Spleen (tissue), 11 donors: Measurements from ENCODE around the gene CASS4. TPM values are rescaled to one million over a fixed set of nuclear protein-coding genes. Genes with fewer than 3 reads are reported as not detected.
A peak's percentile ranks its signal among the peaks of the same experiment; 100 is the strongest.

ENCODE experiments used
- DNase-seq: peaks from one replicate; pipeline ENCODE4 v3.0.0-alpha.2; 2020
- H3K27ac ChIP-seq, 8 donors: fragments of 200-600 bp; sonication (generic) in 7 of 8; 1 replicate in 4 of 8; 2 replicates in 4 of 8; pipeline versions ENCODE4 v1.5.0 to v1.8.0; 2016 to 2021; ENCODE audit warnings: inconsistent platforms in 4 of 8, mild to moderate bottlenecking in 4 of 8, moderate library complexity in 1 of 8
- H3K27me3 ChIP-seq, 7 donors: fragments of 200-600 bp; sonication (generic) in 6 of 7; replicated peaks in 1 of 7; 1 replicate in 4 of 7; 2 replicates in 3 of 7; pipeline versions ENCODE4 v1.5.0 to v1.8.0; 2016 to 2021; ENCODE audit warnings: inconsistent platforms in 3 of 7, mild to moderate bottlenecking in 1 of 7
- H3K36me3 ChIP-seq, 6 donors: fragments of 200-600 bp; sonication (generic) in 5 of 6; 1 replicate in 4 of 6; 2 replicates in 2 of 6; pipeline versions ENCODE4 v1.5.0 to v1.8.0; 2016 to 2021; ENCODE audit warnings: inconsistent platforms in 2 of 6
- H3K4me1 ChIP-seq, 6 donors: fragments of 200-600 bp; sonication (generic) in 5 of 6; 1 replicate in 3 of 6; 2 replicates in 3 of 6; pipeline versions ENCODE4 v1.5.0 to v1.8.0; 2016 to 2021; ENCODE audit warnings: inconsistent platforms in 3 of 6
- H3K4me3 ChIP-seq, 8 donors: fragments of 200-600 bp; sonication (generic) in 7 of 8; 1 replicate in 4 of 8; 2 replicates in 4 of 8; pipeline versions ENCODE4 v1.5.0 to v1.8.0; 2016 to 2021; ENCODE audit warnings: inconsistent platforms in 4 of 8, mild to moderate bottlenecking in 4 of 8, moderate library complexity in 2 of 8
- H3K9me3 ChIP-seq, 8 donors: fragments of 200-600 bp; sonication (generic) in 7 of 8; 1 replicate in 4 of 8; 2 replicates in 4 of 8; pipeline versions ENCODE4 v1.5.0 to v1.8.0; 2016 to 2021; ENCODE audit warnings: inconsistent platforms in 4 of 8
- CTCF ChIP-seq, 11 experiments: fragments of 200-600 bp in 7 of 11; fragments of 450-650 bp in 4 of 11; sonication (generic) in 4 of 11; IDR thresholded peaks in 8 of 11; conservative IDR thresholded peaks in 3 of 11; 1 replicate in 7 of 11; 2 replicates in 4 of 11; pipeline versions ENCODE4 v1.4.0 to v1.8.0; 2016 to 2021; ENCODE audit warnings: antibody characterized with exemption in 11 of 11, inconsistent platforms in 4 of 11, mild to moderate bottlenecking in 1 of 11
- POLR2A ChIP-seq, 3 donors: fragments of 450-650 bp; IDR thresholded peaks; one replicate each; pipeline ENCODE4 v1.5.1; 2017; ENCODE audit warnings: antibody characterized with exemption in 3 of 3, mild to moderate bottlenecking in 1 of 3
- POLR2AphosphoS5 ChIP-seq, 3 donors: sonication (generic); formaldehyde crosslinking; IDR thresholded peaks; one replicate each; pipeline ENCODE4 v1.5.1; 2017; ENCODE audit warnings: antibody characterized with exemption in 3 of 3
- WGBS, 5 donors: extraction: QIAGEN DNeasy Blood & Tissue Kit in 3 of 5; methylation state at CpG; one replicate each; pipeline versions ENCODE4 v1.1.5 to v1.1.7; 2013 to 2018; 5-methylcytosine and 5-hydroxymethylcytosine counted together
- intact Hi-C: fragments of 100-400 bp; cut with DNase I; formaldehyde crosslinking; loops from one replicate; pipeline ENCODE4 v1.15.0; 2023; ENCODE audit warnings: low total_unique reads
- polyA plus RNA-seq, 3 donors: library from polyadenylated mRNA; stranded (reverse); fragments of 200-250 nt; gene quantifications; one replicate each; pipeline ENCODE4 v1.2.1, GENCODE V29; 2013
- total RNA-seq, 7 donors: library from RNA; depleted of rRNA in 3 of 7; stranded (reverse); fragments of >200 nt in 3 of 7; fragmentation: NEBNext Ultra II Directional in 4 of 7; extraction: Animal tissue kit (Norgen Biotek cat#: 25700) in 4 of 7; gene quantifications; one replicate each; pipeline versions ENCODE4 v1.1.0 to v1.2.1, GENCODE V29; 2016 to 2021
- donor health status: healthy with polysubstance abuse.
- donor health status: DM: no; HTN: no; CAD: no; lungs with moderate emphysema.
- donor health status: DM: no; HTN: no; CAD: no.
- donor health status: Bipolar disorder and iron deficiency.
- donor health status: healthy.
- donor health status: DM: no; HTN: no; CAD: no.
- donor health status: DM: yes; HTN: yes; CAD: no.

CASS4 gene
- total and polyA plus RNA-seq, 10 donors: 1.2 to 15.5 (median 11.1) TPM

- peak overlapping the region; percentile 83 to 95 (median 93) for H3K27ac ChIP-seq
- 0 to 2% (median 1%) methylated on average over 22 to 29 of the region's 29 CpGs for WGBS, 5 donors
Measured at GRCh38 chr20:56391596-56392131, 20.4 kb upstream of the CASS4 start.

GRCh38 chr20:56392132-56392880, 19.8 kb upstream of the CASS4 start, which contains the start of the genes AURKA and CSTF1:
AURKA (minus strand) TSS chr20:56392215; CDS start chr20:56388197, 4,018 bp downstream.
CSTF1 (plus strand) TSS chr20:56392645; CDS start chr20:56395553, 2,908 bp downstream.
- H3K36me3 ChIP-seq: peaks cover 0 to 44% (median 22%) of the 10 kb centered on the region in 6 donors
- H3K4me3 ChIP-seq: peak within 1 kb of the TSS; percentile 75 to 92 (median 82)
- H3K4me1 ChIP-seq: peaks cover 22 to 45% (median 31%) of the 10 kb centered on the region in 6 donors
- no peaks in the 10 kb centered on the region for H3K27me3 ChIP-seq
- WGBS, 5 donors: 0 to 1% (median 0%) methylated on average over 53 of the region's 53 CpGs
- DNase-seq: peak; percentile 100
- TF ChIP-seq POLR2A (IDR thresholded peaks at IDR 0.05) (peak in 1 of 3 donors; percentile 40), POLR2AphosphoS5 (IDR thresholded peaks at IDR 0.05) (peak; percentile 92 to 94 (median 94)), CTCF (IDR thresholded peaks at IDR 0.05 in 8 of 11, conservative IDR thresholded peaks at IDR 0.05 in 3 of 11) (peak in 1 of 11 experiments; percentile 22)
- intact Hi-C loops: no loop called here
- no peaks in the 10 kb centered on the region for H3K9me3 ChIP-seq
- H3K27ac ChIP-seq: peak within 1 kb of the TSS; percentile 83 to 95 (median 93)

More at GRCh38 chr20:56391596-56392131, 20.4 kb upstream of the CASS4 start:
- Histone ChIP-seq H3K27me3 (no peaks in the 10 kb centered on the region), H3K4me3 (peak overlapping the region; percentile 75 to 92 (median 82)), H3K9me3 (no peaks in the 10 kb centered on the region), H3K4me1 (peaks cover 22 to 45% (median 31%) of the 10 kb centered on the region in 6 donors), H3K36me3 (peaks cover 0 to 43% (median 15%) of the 10 kb centered on the region in 6 donors)
- DNase-seq: no peak
- intact Hi-C loops: no loop called here
- TF ChIP-seq POLR2AphosphoS5 (IDR thresholded peaks at IDR 0.05) (no peak), CTCF (IDR thresholded peaks at IDR 0.05 in 8 of 11, conservative IDR thresholded peaks at IDR 0.05 in 3 of 11) (no peak), POLR2A (IDR thresholded peaks at IDR 0.05) (no peak)

- intact Hi-C loops: no loop called here
- no peaks in the 10 kb centered on the region for H3K9me3 ChIP-seq
Measured at GRCh38 chr20:56392881-56393482, 19.1 kb upstream of the CASS4 start.

More at GRCh38 chr20:56392881-56393482, 19.1 kb upstream of the CASS4 start:
- H3K4me3 ChIP-seq: peak overlapping the region; percentile 67 to 92 (median 82)
- peaks cover 22 to 45% (median 31%) of the 10 kb centered on the region in 6 donors for H3K4me1 ChIP-seq
- peaks cover 4 to 44% (median 29%) of the 10 kb centered on the region in 6 donors for H3K36me3 ChIP-seq
- DNase-seq: no peak
- 0 to 1% (median 1%) methylated on average over 18 of the region's 18 CpGs for WGBS, 5 donors
- H3K27ac ChIP-seq: peak overlapping the region; percentile 83 to 95 (median 93)
- no peaks in the 10 kb centered on the region for H3K27me3 ChIP-seq
- no peak for TF ChIP-seq POLR2AphosphoS5 (IDR thresholded peaks at IDR 0.05)
- no peak for TF ChIP-seq CTCF (IDR thresholded peaks at IDR 0.05 in 8 of 11, conservative IDR thresholded peaks at IDR 0.05 in 3 of 11)
- TF ChIP-seq POLR2A (IDR thresholded peaks at IDR 0.05): no peak
